IMR-90 (cell line): ENCODE measurements around the gene TCERG1. TPM values are rescaled to one million over a fixed set of nuclear protein-coding genes. Genes with fewer than 3 reads are reported as not detected.

ENCODE experiments used
- ATAC-seq: fragments of 200-7000 bp; cut with Tn5 transposase; 2 replicates; pipeline ENCODE4 v1.9.1; 2020; ENCODE audit warnings: low read depth, mild to moderate bottlenecking, moderate library complexity
- BruUV-seq: library from RNA; stranded (reverse); fragments of 400-500 nt; replicated peaks from 2 replicates; lab custom pipeline; 2021; lab: Mats Ljungman, UMichigan
- CTCF ChIA-PET: fragments of 300-600 bp; formaldehyde crosslinking; extraction: SDS; loops from one replicate; lab custom pipeline; 2021; ENCODE audit warnings: antibody characterized with exemption; lab: Yijun Ruan, JAX
- POLR2A ChIA-PET: fragments of 300-600 bp; sonication (Branson Sonifier 250); formaldehyde crosslinking; loops from one replicate; lab custom pipeline; 2022; ENCODE audit warnings: antibody characterized with exemption; ENCODE audit not compliant: unreplicated experiment; lab: Charles Lee
- DNase-seq: peaks from one replicate; pipeline ENCODE4 v3.0.0; 2013
- H2AFZ ChIP-seq: replicated peaks from 2 replicates; pipeline ENCODE3; 2013; ENCODE audit warnings: low read length, mild to moderate bottlenecking; ENCODE audit not compliant: poor library complexity
- H2AK5ac ChIP-seq: 2 replicates; pipeline ENCODE4 v1.6.1; 2013; ENCODE audit warnings: low read depth, low read length, inconsistent platforms
- H2AK9ac ChIP-seq: replicated peaks from 2 replicates; pipeline ENCODE3; 2013; ENCODE audit warnings: mild to moderate bottlenecking, low read depth, low read length, moderate library complexity; ENCODE audit not compliant: poor library complexity
- H2BK120ac ChIP-seq: 2 replicates; pipeline ENCODE4 v1.6.1; 2013; ENCODE audit warnings: low read depth, low read length, inconsistent platforms
- H2BK15ac ChIP-seq: 3 replicates; pipeline ENCODE4 v1.6.1; 2013; ENCODE audit warnings: low read depth, low read length, inconsistent platforms
- H2BK20ac ChIP-seq: 2 replicates; pipeline ENCODE4 v1.6.1; 2013; ENCODE audit warnings: low read depth, mild to moderate bottlenecking, inconsistent platforms, low read length, moderate library complexity
- H2BK5ac ChIP-seq: 2 replicates; pipeline ENCODE4 v1.6.1; 2013; ENCODE audit warnings: mild to moderate bottlenecking, low read depth, low read length, inconsistent platforms; ENCODE audit not compliant: poor library complexity, severe bottlenecking
- H3K14ac ChIP-seq: replicated peaks from 2 replicates; pipeline ENCODE4 v1.6.1; 2013; ENCODE audit warnings: low read depth, low read length, inconsistent platforms
- H3K18ac ChIP-seq: 2 replicates; pipeline ENCODE4 v1.6.1; 2013; ENCODE audit warnings: low read depth, low read length, control low read depth
- H3K23ac ChIP-seq: 2 replicates; pipeline ENCODE4 v1.6.1; 2013; ENCODE audit warnings: low read depth, low read length, inconsistent platforms
- H3K27ac ChIP-seq: 2 replicates; pipeline ENCODE4 v1.5.1; 2013; ENCODE audit warnings: mild to moderate bottlenecking, control low read depth, low read length; ENCODE audit not compliant: insufficient read depth
- H3K27me3 ChIP-seq: 2 replicates; pipeline ENCODE4 v1.6.1; 2013; ENCODE audit warnings: low read length; ENCODE audit not compliant: control insufficient read depth, insufficient read depth
- H3K36me3 ChIP-seq: 2 replicates; pipeline ENCODE4 v1.6.1; 2013; ENCODE audit warnings: low read length, mixed read lengths; ENCODE audit not compliant: control insufficient read depth, insufficient read depth
- H3K4ac ChIP-seq: 2 replicates; pipeline ENCODE4 v1.6.1; 2013; ENCODE audit warnings: low read depth, low read length, inconsistent platforms
- H3K4me1 ChIP-seq: 2 replicates; pipeline ENCODE4 v1.6.1; 2013; ENCODE audit warnings: low read length, mixed read lengths; ENCODE audit not compliant: control insufficient read depth, insufficient read depth
- H3K4me2 ChIP-seq: 2 replicates; pipeline ENCODE4 v1.6.1; 2013; ENCODE audit warnings: low read depth, mild to moderate bottlenecking, control low read depth, low read length, moderate library complexity
- H3K4me3 ChIP-seq: 2 replicates; pipeline ENCODE4 v1.5.1; 2013; ENCODE audit warnings: low read depth, mild to moderate bottlenecking, control low read depth, low read length, moderate library complexity; ENCODE audit not compliant: insufficient read depth
- H3K56ac ChIP-seq: 2 replicates; pipeline ENCODE4 v1.6.1; 2013; ENCODE audit warnings: low read length, inconsistent platforms; ENCODE audit not compliant: insufficient read depth; ENCODE audit errors: extremely low read depth
- H3K79me1 ChIP-seq, 2 experiments: 2 replicates each; pipeline ENCODE4 v1.6.1; 2013; ENCODE audit warnings: low read length in 2 of 2, inconsistent platforms in 1 of 2, low read depth in 1 of 2
- H3K9ac ChIP-seq: 2 replicates; pipeline ENCODE4 v1.6.1; 2013; ENCODE audit warnings: low read depth, low read length, control low read depth
- H3K9me1 ChIP-seq: 2 replicates; pipeline ENCODE4 v1.6.1; 2013; ENCODE audit warnings: low read length, inconsistent platforms; ENCODE audit not compliant: insufficient read depth
- H3K9me3 ChIP-seq: 2 replicates; pipeline ENCODE4 v1.6.1; 2013; ENCODE audit warnings: low read length; ENCODE audit not compliant: control insufficient read depth, insufficient read depth
- H4K20me1 ChIP-seq: 2 replicates; pipeline ENCODE4 v1.6.1; 2013; ENCODE audit warnings: low read length, inconsistent platforms; ENCODE audit not compliant: insufficient read depth
- H4K5ac ChIP-seq: 2 replicates; pipeline ENCODE4 v1.6.1; 2013; ENCODE audit warnings: mild to moderate bottlenecking, low read depth, low read length, control low read depth
- H4K8ac ChIP-seq, 2 experiments: 2 replicates each; pipeline ENCODE4 v1.6.1; 2013; ENCODE audit warnings: low read depth in 2 of 2, low read length in 2 of 2, control low read depth in 1 of 2, inconsistent platforms in 1 of 2
- H4K91ac ChIP-seq: 2 replicates; pipeline ENCODE4 v1.6.1; 2013; ENCODE audit warnings: low read depth, low read length, inconsistent platforms; ENCODE audit not compliant: insufficient read depth
- CEBPB ChIP-seq: IDR thresholded peaks from 2 replicates; pipeline ENCODE4 v1.6.1; 2012; ENCODE audit warnings: low read depth, low read length, improper control_type of control experiment
- ELK1 ChIP-seq: fragments of 150-350 bp; IDR thresholded peaks from 2 replicates; pipeline ENCODE4 v1.6.1; 2016; ENCODE audit warnings: low read depth, mild to moderate bottlenecking, low read length, moderate library complexity, borderline replicate concordance
- WGBS, 2 experiments: methylation state at CpG; one replicate each; pipeline versions ENCODE4 v1.1.5 to v1.1.7; 2013; ENCODE audit warnings: missing lambda C conversion rate in 2 of 2; ENCODE audit not compliant: insufficient read length in 1 of 2; ENCODE audit errors: extremely low coverage in 2 of 2; 5-methylcytosine and 5-hydroxymethylcytosine counted together
- dilution Hi-C: fragments of 300-500 bp; cut with HindIII; formaldehyde crosslinking; loops from one replicate; pipeline ENCODE4 v1.14.3; 2018; ENCODE audit warnings: low sequenced_read_pairs; ENCODE audit not compliant: unreplicated experiment
- in situ Hi-C: fragments of 300-500 bp; cut with MboI; formaldehyde crosslinking; loops from 3 replicates; pipeline ENCODE4 v1.14.3; 2019; ENCODE audit warnings: low sequenced_read_pairs, inconsistent platforms, mixed read lengths
- intact Hi-C: fragments of 100-400 bp; cut with micrococcal nuclease; formaldehyde crosslinking; loops from 2 replicates; pipeline ENCODE4 v1.10.0; 2022
- polyA plus RNA-seq, 3 experiments: library from polyadenylated mRNA; depleted of rRNA; stranded (reverse); fragments of >200 nt; gene quantifications; 2 replicates each; pipeline ENCODE4 v1.2.3, GENCODE V29; 2012; ENCODE audit warnings: low replicate concordance in 1 of 3
- total RNA-seq: library from RNA; depleted of rRNA; stranded (reverse); fragments of >200 nt; gene quantifications from 2 replicates; pipeline ENCODE4 v1.2.3, GENCODE V29; 2012

The TCERG1 gene
- total and polyA plus RNA-seq, 2 of the 4 experiments (the other 2 are of a cell fraction) = 21.9 to 44.7 TPM

- CTCF ChIA-PET = interaction anchor here (0.6 kb wide), 1 partner anchor 926 kb away, joined by 4 read pairs; no protein-coding TSS in a partner anchor
- no TSS peak for BruUV-seq
- in situ Hi-C loops = loop anchor here (25.0 kb wide), 2 partner anchors 834 to 1059 kb away; no protein-coding TSS in a partner anchor
Measured at GRCh38 chr5:146528236-146528635, 81.1 kb downstream of the TCERG1 start.

More at GRCh38 chr5:146528236-146528635, 81.1 kb downstream of the TCERG1 start:
- Histone ChIP-seq H3K14ac (no peak overlapping the region), H2AFZ (no peak overlapping the region), H4K91ac (no peak overlapping the region), H2AK9ac (no peak overlapping the region), H3K18ac (no peak overlapping the region), H2BK5ac (no peak overlapping the region), H2BK20ac (no peak overlapping the region), H3K9me3 (no peaks in the 10 kb centered on the region), H3K4me1 (no peaks in the 10 kb centered on the region), H2AK5ac (no peak overlapping the region), H3K23ac (no peak overlapping the region), H3K4me3 (no peak overlapping the region), H4K8ac (no peak overlapping the region), H4K5ac (no peak overlapping the region), H4K20me1 (no peaks in the 10 kb centered on the region), H3K4me2 (no peak overlapping the region), H3K9ac (no peak overlapping the region), H3K27me3 (peaks cover 5% of the 10 kb centered on the region), H3K36me3 (no peaks in the 10 kb centered on the region), H3K79me1 (no peaks in the 10 kb centered on the region), H3K27ac (no peak overlapping the region), H2BK15ac (no peak overlapping the region), H3K4ac (no peak overlapping the region), H3K9me1 (no peaks in the 10 kb centered on the region), H3K56ac (no peak overlapping the region), H2BK120ac (no peak overlapping the region)
- DNase-seq = no peak
- POLR2A ChIA-PET = no interaction called here
- TF ChIP-seq CEBPB = 0 out of 2 replicates have a peak, but pooled peaks have one; percentile 26
- TF ChIP-seq ELK1 = no peak
- no peak for ATAC-seq
- WGBS, 2 experiments = 89% methylated on average over 2 of the region's 4 CpGs; no CpG with 5 or more reads in 1 of the 2 experiments
- dilution Hi-C loops = loop anchor here (25.0 kb wide), 1 partner anchor 434 kb away; no protein-coding TSS in a partner anchor
- intact Hi-C loops = loop anchor here (1.0 kb wide), 1 partner anchor 62 kb away; no protein-coding TSS in a partner anchor
